NCI-H526 treated with DMSO at 0.1 percent for 48 hours (cell line): ENCODE data around the gene ANO3.
"Not testable (repeated sequence)": the region's sequence is repeated elsewhere in the genome, so short reads cannot be mapped to it uniquely, and the experiment has no call there.

ENCODE experiments used
- DNase-seq: peaks from one replicate; lab custom pipeline; 2025; lab: John Stamatoyannopoulos, UW

The ANO3 gene

GRCh38 chr11:26575946-26576345 is 244.0 kb downstream of the ANO3 start:
- DNase-seq = no peak

- DNase-seq = no peak
Observed at GRCh38 chr11:26578998-26579661, 247.2 kb downstream of the ANO3 start.

- DNase-seq = no peak
Observed at GRCh38 chr11:26579683-26580082, 247.8 kb downstream of the ANO3 start.

GRCh38 chr11:26580929-26581328 is 249.0 kb downstream of the ANO3 start:
- DNase-seq = no peak

- DNase-seq = no peak
Observed at GRCh38 chr11:26583550-26583949, 251.6 kb downstream of the ANO3 start.

- no peak for DNase-seq
Observed at GRCh38 chr11:26584818-26585217, 252.9 kb downstream of the ANO3 start.

GRCh38 chr11:26587073-26587472 is 255.1 kb downstream of the ANO3 start:
- no peak for DNase-seq

- no peak for DNase-seq
Observed at GRCh38 chr11:26593691-26594090, 261.8 kb downstream of the ANO3 start.

GRCh38 chr11:26595207-26595865 is 263.4 kb downstream of the ANO3 start:
- not testable (repeated sequence) for DNase-seq

GRCh38 chr11:26597049-26597689 is 265.2 kb downstream of the ANO3 start:
- not testable (repeated sequence) for DNase-seq

GRCh38 chr11:26597899-26598298 is 266.0 kb downstream of the ANO3 start:
- DNase-seq = no peak

GRCh38 chr11:26599425-26599824 is 267.5 kb downstream of the ANO3 start:
- no peak for DNase-seq

GRCh38 chr11:26599876-26600434 is 268.0 kb downstream of the ANO3 start:
- no peak for DNase-seq

- no peak for DNase-seq
Observed at GRCh38 chr11:26607725-26608506, 276.0 kb downstream of the ANO3 start.

- no peak for DNase-seq
Observed at GRCh38 chr11:26608507-26609146, 276.7 kb downstream of the ANO3 start.

- DNase-seq = no peak
Observed at GRCh38 chr11:26613759-26614158, 281.8 kb downstream of the ANO3 start.

- no peak for DNase-seq
Observed at GRCh38 chr11:26618441-26618840, 286.5 kb downstream of the ANO3 start.

- no peak for DNase-seq
Observed at GRCh38 chr11:26620282-26621045, 288.5 kb downstream of the ANO3 start.

- no peak for DNase-seq
Observed at GRCh38 chr11:26621132-26621531, 289.2 kb downstream of the ANO3 start.

GRCh38 chr11:26622181-26622580 is 290.3 kb downstream of the ANO3 start:
- DNase-seq = no peak

GRCh38 chr11:26623076-26623659 is 291.2 kb downstream of the ANO3 start:
- DNase-seq = no peak
